Thoracic aorta (tissue), 2 donors: ENCODE data around the gene ENAH. TPM values are rescaled to one million over a fixed set of nuclear protein-coding genes. Genes with fewer than 3 reads are reported as not detected.

Experiments used
- ATAC-seq: fragments of 150-250 bp; one replicate; pipeline ENCODE4 v1.8.0; 2017; ENCODE audit warnings: low read depth; ENCODE audit not compliant: insufficient number of reproducible peaks, low FRiP score
- DNase-seq: peaks from one replicate; pipeline ENCODE4 v3.0.0-alpha.2; 2020; ENCODE audit warnings: low spot score
- H3K27ac ChIP-seq, 2 donors: fragments of 200-600 bp; sonication (generic); 1 replicate in 1 of 2; 2 replicates in 1 of 2; pipeline ENCODE4 v1.5.1; 2016; ENCODE audit warnings: mild to moderate bottlenecking in 2 of 2, moderate library complexity in 2 of 2
- H3K27me3 ChIP-seq: fragments of 200-600 bp; sonication (generic); replicated peaks from 2 replicates; pipeline ENCODE4 v1.6.0; 2016; ENCODE audit warnings: mild to moderate bottlenecking; ENCODE audit not compliant: insufficient read depth
- H3K36me3 ChIP-seq: fragments of 200-600 bp; sonication (generic); one replicate; pipeline ENCODE4 v1.5.1; 2016
- H3K4me1 ChIP-seq, 2 donors: fragments of 200-600 bp; sonication (generic); 1 replicate in 1 of 2; 2 replicates in 1 of 2; pipeline versions ENCODE4 v1.5.1 to v1.6.0; 2016; ENCODE audit warnings: low read depth in 2 of 2, mild to moderate bottlenecking in 1 of 2; ENCODE audit not compliant: control insufficient read depth in 1 of 2
- H3K4me3 ChIP-seq: fragments of 200-600 bp; sonication (generic); 2 replicates; pipeline ENCODE4 v1.5.1; 2016; ENCODE audit warnings: mild to moderate bottlenecking
- H3K9me3 ChIP-seq: fragments of 200-600 bp; sonication (generic); 2 replicates; pipeline ENCODE4 v1.5.1; 2016
- total RNA-seq, 2 donors: library from RNA; depleted of rRNA; stranded (reverse); fragments of >200 nt; gene quantifications; one replicate each; pipeline versions ENCODE4 v1.1.0 to v1.2.3, GENCODE V29; 2016
- TF ChIP-seq, protein P1 (sequence below): fragments of 200-600 bp; sonication (generic); IDR thresholded peaks from one replicate; pipeline ENCODE4 v1.5.1; 2019; ENCODE audit warnings: antibody characterized with exemption

The ENAH gene
- total RNA-seq, 2 donors from 2014 or later, result 111 to 119 TPM

DNA sequence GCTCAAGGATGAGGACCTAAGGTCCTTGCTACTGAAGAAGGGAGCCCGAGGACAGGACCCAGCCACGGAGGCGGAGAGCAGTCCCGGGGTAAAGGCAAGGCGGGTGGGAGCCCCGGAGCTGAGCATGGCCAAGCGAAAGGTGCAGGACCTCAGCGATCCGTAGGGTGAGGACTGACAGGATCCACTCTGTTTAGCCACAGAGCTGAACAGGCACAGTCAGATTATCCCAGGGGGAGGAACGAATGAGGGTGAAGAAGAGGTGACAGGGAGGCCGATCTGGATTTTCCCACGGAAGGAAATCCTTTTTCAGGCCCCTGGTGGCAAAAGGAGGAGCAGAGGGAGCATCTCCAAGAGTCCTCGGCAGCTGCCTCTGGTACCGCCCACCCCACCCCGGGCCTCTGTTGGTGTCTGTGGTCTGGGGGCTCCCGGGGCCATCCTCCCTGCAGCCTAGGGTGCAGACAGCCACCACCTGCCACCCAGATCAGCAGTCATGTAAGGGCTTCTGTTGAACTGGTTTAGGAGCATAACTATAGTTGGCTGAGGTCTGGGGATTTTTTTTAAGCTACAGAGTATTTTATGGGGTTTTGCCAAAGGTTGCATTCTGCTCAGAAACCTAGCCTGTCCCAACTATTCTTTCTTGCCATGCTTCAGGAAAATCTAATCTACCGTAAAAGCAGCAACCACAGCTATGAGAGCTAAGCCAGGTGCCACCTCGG, 192.7 kb downstream of the ENAH start:
- TF ChIP-seq, protein P1, sequence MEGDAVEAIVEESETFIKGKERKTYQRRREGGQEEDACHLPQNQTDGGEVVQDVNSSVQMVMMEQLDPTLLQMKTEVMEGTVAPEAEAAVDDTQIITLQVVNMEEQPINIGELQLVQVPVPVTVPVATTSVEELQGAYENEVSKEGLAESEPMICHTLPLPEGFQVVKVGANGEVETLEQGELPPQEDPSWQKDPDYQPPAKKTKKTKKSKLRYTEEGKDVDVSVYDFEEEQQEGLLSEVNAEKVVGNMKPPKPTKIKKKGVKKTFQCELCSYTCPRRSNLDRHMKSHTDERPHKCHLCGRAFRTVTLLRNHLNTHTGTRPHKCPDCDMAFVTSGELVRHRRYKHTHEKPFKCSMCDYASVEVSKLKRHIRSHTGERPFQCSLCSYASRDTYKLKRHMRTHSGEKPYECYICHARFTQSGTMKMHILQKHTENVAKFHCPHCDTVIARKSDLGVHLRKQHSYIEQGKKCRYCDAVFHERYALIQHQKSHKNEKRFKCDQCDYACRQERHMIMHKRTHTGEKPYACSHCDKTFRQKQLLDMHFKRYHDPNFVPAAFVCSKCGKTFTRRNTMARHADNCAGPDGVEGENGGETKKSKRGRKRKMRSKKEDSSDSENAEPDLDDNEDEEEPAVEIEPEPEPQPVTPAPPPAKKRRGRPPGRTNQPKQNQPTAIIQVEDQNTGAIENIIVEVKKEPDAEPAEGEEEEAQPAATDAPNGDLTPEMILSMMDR, result no peak
- Histone ChIP-seq H3K27me3 (no peaks in the 10 kb centered on the region), H3K27ac (no peak overlapping the region), H3K9me3 (no peaks in the 10 kb centered on the region), H3K4me3 (no peak overlapping the region), H3K36me3 (no peaks in the 10 kb centered on the region), H3K4me1 (peaks cover 0 to 7% of the 10 kb centered on the region in 2 donors)
- no peak for DNase-seq
- no peak for ATAC-seq

DNA sequence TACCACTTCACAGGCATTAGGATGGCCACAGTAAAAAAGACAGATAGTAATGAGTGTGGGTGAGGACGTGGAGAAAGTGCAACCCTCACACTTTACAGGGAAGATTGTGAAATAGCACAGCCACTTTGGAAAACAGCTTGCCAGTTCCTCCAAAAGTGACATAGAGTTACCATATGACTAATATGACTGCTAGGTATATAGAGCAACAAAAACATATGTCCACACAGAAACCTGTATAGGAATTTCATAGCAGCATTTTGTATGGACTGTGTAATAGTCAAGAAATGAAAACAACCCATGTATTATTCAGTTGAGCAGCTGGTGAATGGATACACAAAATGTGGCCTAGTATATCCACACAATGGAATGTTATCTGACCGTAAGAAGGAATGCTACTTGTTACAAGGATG, 194.7 kb downstream of the ENAH start:
- H3K27me3 ChIP-seq, result no peaks in the 10 kb centered on the region
- no peak overlapping the region for H3K4me3 ChIP-seq
- DNase-seq, result no peak
- H3K4me1 ChIP-seq, result peaks cover 2 to 21% of the 10 kb centered on the region in 2 donors
- H3K9me3 ChIP-seq, result no peaks in the 10 kb centered on the region
- no peaks in the 10 kb centered on the region for H3K36me3 ChIP-seq
- TF ChIP-seq, protein P1, result no peak
- no peak for ATAC-seq
- no peak overlapping the region for H3K27ac ChIP-seq

DNA sequence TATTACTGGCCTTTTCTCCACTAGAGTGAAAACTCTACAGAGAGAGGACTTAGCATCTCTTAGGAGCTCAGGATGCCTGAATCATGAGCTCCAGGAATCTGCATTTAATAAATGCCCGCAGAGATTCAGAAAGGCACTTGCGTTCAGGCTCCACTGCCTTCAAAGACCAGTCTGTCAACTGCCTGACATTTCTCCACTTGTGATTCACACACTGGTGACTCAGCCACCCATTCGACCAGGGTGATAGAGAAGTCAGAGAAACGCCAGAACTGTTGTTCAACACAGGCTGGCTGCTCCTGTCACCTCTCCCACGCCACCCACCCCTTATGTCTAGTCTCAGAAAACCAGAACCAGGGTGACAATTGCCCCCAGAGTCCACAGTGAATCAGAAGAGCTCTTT, 198.2 kb downstream of the ENAH start:
- no peak overlapping the region for H3K4me3 ChIP-seq

DNA sequence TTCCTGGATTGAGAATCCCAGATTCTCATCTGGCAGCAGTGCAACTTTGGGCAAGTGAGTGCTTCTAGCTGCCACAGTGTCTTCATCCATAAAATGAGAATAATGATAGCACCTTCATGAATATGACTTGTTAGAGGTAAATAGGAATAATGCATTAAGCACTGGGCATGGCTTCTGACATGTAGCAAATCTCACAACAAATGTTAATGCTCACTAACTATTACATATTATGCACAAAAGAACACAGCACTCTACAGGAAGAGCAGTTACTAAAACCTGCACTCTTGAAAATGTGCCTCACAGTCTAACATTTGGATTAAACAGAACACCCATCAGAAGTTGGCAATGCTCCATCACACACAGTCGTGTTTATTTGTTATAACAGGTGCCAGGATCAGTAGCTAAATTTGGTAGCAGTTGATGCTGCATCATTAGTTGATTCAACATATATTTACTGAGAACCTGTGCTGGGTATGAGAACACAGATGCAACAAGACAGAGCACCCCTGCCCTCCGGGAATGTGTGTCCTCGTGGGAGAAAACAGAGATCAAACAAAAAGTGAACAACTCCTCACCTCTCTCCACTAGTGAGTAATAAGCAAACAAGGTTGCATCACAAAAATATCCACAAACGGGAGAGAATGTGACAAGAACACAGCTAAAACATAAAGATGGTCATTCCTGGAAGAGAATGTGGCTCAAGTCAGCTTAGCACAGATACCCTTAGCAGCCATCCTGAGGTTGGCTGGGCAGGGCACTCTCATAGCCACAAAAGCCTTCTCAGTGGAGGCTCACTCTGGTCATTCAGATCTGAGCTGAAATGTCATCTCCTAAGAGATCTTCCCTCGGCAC, 198.9 kb downstream of the ENAH start:
- H3K4me1 ChIP-seq, result peaks cover 2 to 14% of the 10 kb centered on the region in 2 donors
- TF ChIP-seq, protein P1, result no peak
- ATAC-seq (no peak), DNase-seq (no peak)
- H3K36me3 ChIP-seq, result no peaks in the 10 kb centered on the region
- no peak overlapping the region for H3K27ac ChIP-seq
- no peak overlapping the region for H3K4me3 ChIP-seq
- no peaks in the 10 kb centered on the region for H3K9me3 ChIP-seq
- no peaks in the 10 kb centered on the region for H3K27me3 ChIP-seq

More for the DNA sequence above, 198.2 kb downstream of the ENAH start:
- peak; percentile 81 for ATAC-seq
- TF ChIP-seq, protein P1, result no peak
- Histone ChIP-seq H3K4me1 (peaks cover 2 to 14% of the 10 kb centered on the region in 2 donors), H3K27ac (no peak overlapping the region), H3K9me3 (no peaks in the 10 kb centered on the region), H3K27me3 (no peaks in the 10 kb centered on the region), H3K36me3 (no peaks in the 10 kb centered on the region)
- peak; percentile 51 for DNase-seq

DNA sequence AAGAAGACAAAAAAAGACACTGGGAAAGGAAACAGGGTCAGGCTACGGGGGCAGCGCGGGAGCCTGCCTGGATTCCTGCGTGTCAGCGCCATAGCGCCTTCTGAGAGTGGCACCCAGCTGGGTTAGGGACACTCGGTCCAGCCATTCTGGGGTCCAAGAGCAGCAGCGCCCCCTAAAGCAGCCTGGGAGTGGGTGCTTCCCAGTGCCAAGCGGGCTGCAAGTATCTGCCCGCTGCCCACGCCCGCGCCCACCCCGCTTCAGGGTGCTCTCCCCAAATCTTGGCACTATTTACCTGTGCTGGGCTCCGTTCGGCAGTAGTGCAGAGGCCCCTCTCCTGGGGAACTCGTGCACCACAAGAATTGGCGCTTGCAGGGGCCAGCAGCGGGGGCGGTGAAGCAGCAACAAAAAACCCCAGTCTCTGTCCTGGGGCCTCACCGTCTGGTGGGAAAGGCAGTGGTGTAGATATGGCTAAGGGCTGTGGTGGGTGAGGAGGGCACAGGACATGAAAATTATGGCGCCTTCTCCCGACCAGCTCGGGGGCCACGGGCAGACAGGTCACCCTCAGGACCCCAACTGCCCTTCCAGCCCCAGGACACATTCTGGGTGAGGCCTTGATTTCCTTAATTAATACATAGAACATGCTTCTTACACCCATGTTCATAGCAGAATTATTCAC, 200.9 kb downstream of the ENAH start:
- DNase-seq (no peak), ATAC-seq (no peak)
- Histone ChIP-seq H3K36me3 (no peaks in the 10 kb centered on the region), H3K27ac (no peak overlapping the region), H3K4me1 (peaks cover 10 to 33% of the 10 kb centered on the region in 2 donors), H3K9me3 (no peaks in the 10 kb centered on the region), H3K27me3 (no peaks in the 10 kb centered on the region), H3K4me3 (no peak overlapping the region)
- TF ChIP-seq, protein P1, result no peak
